Effector CD4-positive, alpha-beta T cell (primary cell): ENCODE measurements around the gene TBC1D13.
"Not testable (repeated sequence)": the region's sequence is repeated elsewhere in the genome, so short reads cannot be mapped to it uniquely, and the experiment has no call there.

Source experiments
- DNase-seq: peaks from one replicate; pipeline ENCODE4 v3.0.0-alpha.2; 2020
- total RNA-seq: gene quantifications from one replicate; lab custom pipeline; 2026; lab: John Stamatoyannopoulos, UW

The TBC1D13 gene, protein sequence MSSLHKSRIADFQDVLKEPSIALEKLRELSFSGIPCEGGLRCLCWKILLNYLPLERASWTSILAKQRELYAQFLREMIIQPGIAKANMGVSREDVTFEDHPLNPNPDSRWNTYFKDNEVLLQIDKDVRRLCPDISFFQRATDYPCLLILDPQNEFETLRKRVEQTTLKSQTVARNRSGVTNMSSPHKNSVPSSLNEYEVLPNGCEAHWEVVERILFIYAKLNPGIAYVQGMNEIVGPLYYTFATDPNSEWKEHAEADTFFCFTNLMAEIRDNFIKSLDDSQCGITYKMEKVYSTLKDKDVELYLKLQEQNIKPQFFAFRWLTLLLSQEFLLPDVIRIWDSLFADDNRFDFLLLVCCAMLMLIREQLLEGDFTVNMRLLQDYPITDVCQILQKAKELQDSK
- total RNA-seq: 30.8 reads per million, percentile 57 among the genes with 10 or more reads in this experiment

DNA sequence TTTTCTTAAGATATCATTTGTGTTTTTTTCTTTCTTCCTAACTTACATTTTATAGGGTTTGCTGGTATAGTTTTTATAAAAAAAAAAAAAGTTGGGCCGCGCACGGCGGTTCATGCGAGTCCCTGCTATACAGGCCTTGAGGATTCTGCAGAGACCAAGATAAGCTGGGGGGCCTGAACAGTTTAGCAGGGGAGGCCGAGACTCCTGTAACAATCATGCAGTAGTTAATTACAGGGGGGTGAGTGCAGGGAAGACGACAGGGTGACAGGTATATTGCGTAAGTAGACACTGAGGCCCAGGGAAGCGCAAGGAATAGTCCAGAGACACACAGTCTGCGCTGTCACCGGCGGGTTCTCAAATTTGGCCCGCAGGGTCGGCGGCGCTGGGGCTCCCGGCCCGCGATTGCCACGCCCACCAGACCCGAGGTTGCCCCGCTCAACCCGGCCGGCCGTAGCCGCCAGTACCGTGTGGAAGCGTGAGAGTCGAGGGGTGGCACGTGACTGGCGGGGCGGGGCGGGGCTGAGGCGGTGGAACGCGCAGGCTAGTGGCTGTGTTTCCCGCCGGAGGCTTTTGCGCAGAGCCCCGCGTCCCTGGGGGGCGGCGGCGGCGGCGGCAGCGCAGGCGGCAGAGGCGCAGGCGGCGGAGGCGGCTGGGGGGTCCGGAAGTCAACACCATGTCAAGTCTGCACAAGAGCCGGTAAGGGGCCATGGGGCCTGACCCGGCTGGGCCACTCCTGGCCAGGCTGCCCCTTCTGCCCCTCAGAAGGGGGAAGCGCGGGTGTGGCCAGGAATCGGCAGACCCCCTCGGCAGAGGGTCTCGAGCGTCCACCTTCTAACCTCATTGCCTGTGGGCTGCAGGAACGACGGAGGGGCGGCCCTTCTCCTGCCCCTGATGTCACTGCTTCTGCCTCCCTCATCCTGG is at the start of gene TBC1D13:
Gene TBC1D13, plus strand, starts transcription at position 573 of the 921 bp plus-strand sequence. Its CDS starts 101 bp downstream, at position 674.
- DNase-seq: peak; percentile 86

- DNase-seq: no peak
These were observed 44.7 kb upstream of the TBC1D13 start for GRCh38 chr9:128742401-128742800.

DNA sequence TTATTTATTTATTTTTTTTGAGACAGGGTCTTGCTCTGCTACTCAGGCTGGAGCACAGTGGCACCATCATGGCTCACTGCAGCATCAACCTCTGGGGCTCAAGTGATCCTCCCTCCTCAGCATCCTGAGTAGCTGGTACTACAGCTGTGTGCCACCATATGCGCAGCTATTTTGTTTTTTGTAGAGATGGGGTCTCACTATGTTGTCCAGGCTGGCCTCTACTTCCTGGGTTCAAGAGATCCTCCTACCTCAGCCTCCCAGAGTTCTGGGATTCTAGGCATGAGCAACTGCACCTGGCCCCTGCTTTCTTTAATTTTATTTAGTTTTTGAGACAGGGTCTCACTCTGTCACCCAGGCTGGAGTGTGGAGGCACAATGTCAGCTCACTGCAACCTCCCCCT is 43.6 kb upstream of the TBC1D13 start:
- no peak for DNase-seq

GRCh38 chr9:128747241-128747640 is 39.8 kb upstream of the TBC1D13 start:
- no peak for DNase-seq

DNA sequence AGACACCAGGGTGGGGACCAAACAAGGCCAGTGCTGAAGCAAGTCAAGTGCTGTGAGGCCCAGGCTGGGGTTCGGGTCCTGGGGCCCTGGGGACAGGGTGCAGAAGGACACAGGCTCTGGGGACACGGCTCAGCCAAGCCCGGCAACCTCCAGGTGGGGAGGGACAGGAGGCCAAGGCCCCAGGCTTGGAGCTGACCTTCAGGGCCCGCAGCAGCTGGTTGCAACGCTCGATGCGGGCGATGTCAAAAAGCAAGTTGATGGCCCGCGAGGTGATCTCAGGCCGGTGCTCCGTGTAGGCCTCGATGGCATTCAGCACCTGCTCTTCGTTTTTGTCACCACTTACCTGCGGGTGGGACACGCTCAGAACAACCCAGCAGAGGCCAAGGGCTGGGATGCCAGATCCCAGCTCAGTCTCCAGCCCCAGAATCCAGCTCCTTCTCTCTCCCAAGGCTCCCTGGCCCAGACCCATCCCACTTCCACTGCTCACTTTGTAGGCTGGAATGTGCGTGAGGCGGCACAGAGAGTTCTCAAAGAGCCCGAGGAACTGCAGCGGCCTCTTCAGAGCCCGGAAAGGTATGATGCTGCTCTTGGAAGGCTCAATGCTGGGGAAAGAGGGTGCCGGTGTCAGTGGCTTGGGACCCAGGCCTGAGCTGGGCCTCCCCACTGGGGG is 36.0 kb upstream of the TBC1D13 start:
- DNase-seq: no peak

DNA sequence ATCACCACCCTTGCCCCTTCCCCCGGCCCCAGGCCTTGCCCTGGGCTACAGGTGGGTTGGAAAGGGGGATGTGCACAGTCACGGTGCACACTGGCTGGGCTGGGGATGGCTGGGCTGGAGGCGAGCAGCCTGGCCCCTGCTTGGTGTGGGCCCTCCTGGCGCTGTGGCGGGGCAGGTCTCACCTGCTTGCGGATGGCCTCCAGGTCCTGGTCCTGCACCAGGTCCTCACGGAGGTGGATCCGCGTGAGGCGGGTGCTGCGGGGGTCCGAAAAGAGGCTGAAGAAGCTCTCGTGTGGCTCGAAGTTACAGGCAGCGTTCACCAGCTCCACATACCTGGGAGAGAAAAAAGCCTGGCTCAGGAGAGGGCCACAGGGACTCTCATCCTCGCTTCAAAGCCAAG is 33.4 kb upstream of the TBC1D13 start:
- DNase-seq: no peak

- DNase-seq: no peak
These were observed 29.5 kb upstream of the TBC1D13 start for GRCh38 chr9:128757602-128758001.

GRCh38 chr9:128762671-128763449 is 24.2 kb upstream of the TBC1D13 start:
- DNase-seq: no peak

DNA sequence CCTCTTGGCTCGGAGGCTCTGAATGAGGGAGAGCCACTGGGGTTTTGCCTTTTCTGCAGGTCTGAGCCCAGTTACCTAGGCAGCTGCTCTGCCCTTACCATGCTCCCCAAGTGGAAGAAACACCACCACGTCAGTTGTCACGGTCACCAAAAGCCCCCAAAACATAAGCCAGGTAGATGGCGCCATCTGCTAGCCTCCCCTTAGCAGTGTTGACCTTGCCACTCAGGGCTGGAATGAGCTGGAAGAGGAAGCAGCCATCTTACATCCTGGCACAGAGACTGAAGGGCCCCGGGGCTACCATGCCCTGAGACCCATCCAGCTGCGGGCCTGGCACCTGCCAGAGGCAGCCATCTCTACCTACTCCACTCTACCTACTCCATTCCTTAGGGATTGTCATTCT is 22.7 kb upstream of the TBC1D13 start:
- DNase-seq: no peak

- no peak for DNase-seq
These were observed 21.6 kb upstream of the TBC1D13 start for GRCh38 chr9:128765499-128765898.

- DNase-seq: no peak
These were observed 18.4 kb upstream of the TBC1D13 start for GRCh38 chr9:128768606-128769005.

- DNase-seq: no peak
These were observed 16.6 kb upstream of the TBC1D13 start for GRCh38 chr9:128770286-128771030.

- DNase-seq: no peak
These were observed 15.8 kb upstream of the TBC1D13 start for GRCh38 chr9:128771094-128771721.

- DNase-seq: peak; percentile 91
These were observed 15.1 kb upstream of the TBC1D13 start, which contains the start of gene ZER1 for GRCh38 chr9:128771745-128772519. ZER1 (minus strand) TSS chr9:128771927; CDS start chr9:128755565, 16,362 bp downstream.

- DNase-seq: no peak
These were observed 14.0 kb upstream of the TBC1D13 start for GRCh38 chr9:128773049-128773448.

DNA sequence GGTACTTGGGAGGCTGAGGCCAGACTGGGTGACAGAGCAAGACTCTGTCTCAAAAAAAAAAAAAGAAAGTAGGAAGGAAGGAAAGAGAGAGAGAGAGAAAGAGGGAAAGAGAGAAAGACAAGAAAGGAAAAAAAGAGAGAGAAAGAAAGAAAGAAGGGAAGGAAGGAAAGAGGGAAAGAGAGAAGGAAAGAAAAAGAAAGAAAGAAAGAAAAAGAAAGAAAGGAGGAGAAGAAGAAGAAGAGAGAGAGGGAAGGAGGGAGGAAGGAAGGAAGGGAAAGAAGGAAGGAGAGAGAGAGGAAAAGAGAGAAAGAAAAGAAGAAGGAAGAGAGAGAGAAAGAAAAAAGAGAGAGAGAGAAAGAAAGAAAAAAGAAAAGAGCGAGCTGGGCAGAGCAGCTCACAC is 12.2 kb upstream of the TBC1D13 start:
- no peak for DNase-seq

DNA sequence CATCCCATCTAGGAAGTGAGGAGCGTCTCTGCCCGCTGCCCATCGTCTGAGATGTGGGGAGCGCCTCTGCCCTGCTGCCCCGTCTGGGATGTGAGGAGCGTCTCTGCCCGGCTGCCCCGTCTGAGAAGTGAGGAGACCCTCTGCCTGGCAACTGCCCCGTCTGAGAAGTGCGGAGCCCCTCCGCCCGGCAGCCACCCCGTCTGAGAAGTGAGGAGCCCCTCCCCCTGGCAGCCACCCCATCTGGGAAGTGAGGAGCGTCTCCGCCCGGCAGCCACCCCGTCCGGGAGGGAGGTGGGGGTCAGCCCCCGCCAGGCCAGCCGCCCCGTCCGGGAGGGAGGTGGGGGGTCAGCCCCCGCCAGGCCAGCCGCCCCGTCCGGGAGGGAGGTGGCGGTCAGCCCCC is 7.0 kb upstream of the TBC1D13 start:
- not testable (repeated sequence) for DNase-seq

DNA sequence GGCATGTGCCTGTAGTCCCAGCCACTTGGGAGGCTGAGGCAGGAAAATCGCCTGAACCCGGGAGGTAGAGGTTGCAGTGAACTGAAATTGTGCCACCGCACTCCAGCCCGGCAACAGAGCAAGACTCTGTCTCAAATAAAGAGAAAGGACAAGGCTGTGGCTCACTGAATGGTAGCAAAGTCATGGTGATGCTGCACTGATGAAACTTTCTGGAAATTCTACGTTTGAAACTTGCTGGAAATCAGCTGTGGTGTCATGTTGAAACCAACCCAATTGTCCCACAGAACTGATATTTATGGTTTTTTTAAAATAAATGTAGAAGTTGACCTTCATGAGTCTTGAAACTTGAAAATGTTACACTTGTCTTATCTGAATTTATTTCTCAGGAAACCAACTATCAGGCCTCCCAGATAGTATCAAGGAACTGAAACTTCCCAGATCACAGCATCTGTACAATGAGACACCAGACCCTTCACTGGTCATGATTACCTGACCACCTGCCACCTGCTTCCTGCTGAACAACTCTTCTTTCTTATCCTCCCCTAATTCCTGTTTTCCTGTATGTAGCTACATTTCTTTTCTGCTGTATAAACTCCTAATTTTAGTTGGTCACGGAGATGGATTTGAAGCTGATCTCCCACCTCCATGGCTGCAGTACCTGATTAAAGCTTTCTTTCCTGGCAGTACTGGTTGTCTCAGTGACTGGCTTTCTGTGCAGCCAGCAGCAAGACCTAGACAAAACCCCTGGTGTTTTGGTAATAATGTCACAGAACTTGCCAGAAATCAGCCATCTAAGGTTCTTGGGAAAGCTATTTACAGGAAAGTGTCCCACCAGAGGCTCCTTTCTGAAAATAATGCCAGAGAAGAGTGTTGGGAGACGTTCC is 5.6 kb upstream of the TBC1D13 start:
- no peak for DNase-seq

DNA sequence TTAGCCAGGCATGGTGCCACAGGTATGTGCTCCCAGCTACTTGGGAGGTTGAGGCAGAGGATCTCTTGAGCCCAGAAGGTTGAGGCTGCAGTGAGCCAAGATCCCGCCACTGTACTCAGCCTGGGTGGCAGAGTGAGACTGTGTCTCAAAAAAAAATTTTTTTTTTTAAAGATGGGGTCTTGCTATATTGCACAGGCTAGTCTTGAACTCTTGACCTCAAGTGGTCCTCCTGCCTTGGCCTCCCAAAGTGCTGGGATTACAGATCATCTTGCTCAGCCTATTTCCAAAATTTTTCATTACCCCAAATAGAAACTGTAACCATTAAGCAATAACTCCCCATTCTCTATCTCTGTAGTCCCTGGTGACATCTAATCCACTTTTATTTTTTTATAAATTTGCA is 4.4 kb upstream of the TBC1D13 start:
- no peak for DNase-seq
